Measurements from ENCODE around the gene POMGNT2. TPM values are rescaled to one million over a fixed set of nuclear protein-coding genes. Genes with fewer than 3 reads are reported as not detected.
"Not testable (repeated sequence)": the region's sequence is repeated elsewhere in the genome, so short reads cannot be mapped to it uniquely, and the experiment has no call there.

Gene POMGNT2
- total and polyA plus RNA-seq, 2 donors (not counting 1 experiment from before 2014, with no cell fraction given): 2.8 to 3.1 TPM

DNA sequence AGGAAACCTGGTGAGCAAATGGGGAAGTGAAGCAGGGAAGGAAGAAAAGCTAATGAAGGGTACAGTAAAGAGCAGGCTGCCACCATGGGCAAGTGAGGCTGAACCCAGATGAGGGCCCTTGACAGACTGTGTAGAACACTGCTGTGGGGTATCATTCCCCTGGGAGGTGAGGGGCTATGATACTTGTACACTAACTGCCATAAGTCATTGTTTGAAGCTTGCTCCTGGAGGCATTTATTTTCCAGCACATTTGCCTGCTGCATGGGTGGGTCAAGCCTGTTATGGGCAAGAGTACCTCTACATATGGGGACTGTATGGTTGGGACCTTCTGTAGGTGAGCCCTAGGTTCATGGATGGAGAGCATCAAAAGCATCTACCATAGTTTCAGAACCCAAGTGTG is 57.4 kb downstream of the POMGNT2 start:
- no peak overlapping the region for H3K4me3 ChIP-seq (ENCODE audit: control extremely low read depth in 1 of 5, extremely low read depth in 1 of 5, insufficient read depth in 1 of 5, low read depth in 2 of 5, low read length in 4 of 5)
- H2AFZ ChIP-seq (ENCODE audit: insufficient read depth, low read depth, low read length, poor library complexity, severe bottlenecking): no peak overlapping the region
- no peak for ATAC-seq (ENCODE audit: low read depth)
- no peak overlapping the region for H3K27ac ChIP-seq (ENCODE audit: low read length in 2 of 2)
- ChIA-PET POLR2A (no interaction called here), CTCF (no interaction called here)
- no peaks in the 10 kb centered on the region for H3K79me2 ChIP-seq (ENCODE audit: control insufficient read depth, insufficient read depth, low read length)
- peaks cover 0 to 3% (median 1%) of the 10 kb centered on the region in 4 experiments for H3K27me3 ChIP-seq (replicated peaks in 1 of 4; ENCODE audit: control extremely low read depth in 1 of 4, control insufficient read depth in 3 of 4, insufficient read depth in 4 of 4, low read length in 3 of 4)
- peaks cover 17% of the 10 kb centered on the region for H3K27me3 Mint-ChIP-seq
- intact Hi-C loops (cut with micrococcal nuclease): no loop called here
- H3K4me3 Mint-ChIP-seq: no peak overlapping the region
- no peaks in the 10 kb centered on the region for H3K4me1 Mint-ChIP-seq
- H4K20me1 ChIP-seq (ENCODE audit: control insufficient read depth, insufficient read depth, low read length, poor library complexity, severe bottlenecking): no peaks in the 10 kb centered on the region
- H3K9ac ChIP-seq (ENCODE audit: low read length): no peak overlapping the region
- TF ChIP-seq, protein P1, sequence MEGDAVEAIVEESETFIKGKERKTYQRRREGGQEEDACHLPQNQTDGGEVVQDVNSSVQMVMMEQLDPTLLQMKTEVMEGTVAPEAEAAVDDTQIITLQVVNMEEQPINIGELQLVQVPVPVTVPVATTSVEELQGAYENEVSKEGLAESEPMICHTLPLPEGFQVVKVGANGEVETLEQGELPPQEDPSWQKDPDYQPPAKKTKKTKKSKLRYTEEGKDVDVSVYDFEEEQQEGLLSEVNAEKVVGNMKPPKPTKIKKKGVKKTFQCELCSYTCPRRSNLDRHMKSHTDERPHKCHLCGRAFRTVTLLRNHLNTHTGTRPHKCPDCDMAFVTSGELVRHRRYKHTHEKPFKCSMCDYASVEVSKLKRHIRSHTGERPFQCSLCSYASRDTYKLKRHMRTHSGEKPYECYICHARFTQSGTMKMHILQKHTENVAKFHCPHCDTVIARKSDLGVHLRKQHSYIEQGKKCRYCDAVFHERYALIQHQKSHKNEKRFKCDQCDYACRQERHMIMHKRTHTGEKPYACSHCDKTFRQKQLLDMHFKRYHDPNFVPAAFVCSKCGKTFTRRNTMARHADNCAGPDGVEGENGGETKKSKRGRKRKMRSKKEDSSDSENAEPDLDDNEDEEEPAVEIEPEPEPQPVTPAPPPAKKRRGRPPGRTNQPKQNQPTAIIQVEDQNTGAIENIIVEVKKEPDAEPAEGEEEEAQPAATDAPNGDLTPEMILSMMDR (IDR thresholded peaks at IDR 0.05): no peak
- TF ChIP-seq EZH2 (IDR thresholded peaks at IDR 0.05; ENCODE audit: borderline replicate concordance, insufficient read depth, low read depth, low read length, poor library complexity, severe bottlenecking): no peak
- no peaks in the 10 kb centered on the region for H3K36me3 ChIP-seq (replicated peaks in 1 of 2; ENCODE audit: control extremely low read depth in 1 of 2, control insufficient read depth in 1 of 2, extremely low read depth in 1 of 2, insufficient read depth in 2 of 2, low read length in 1 of 2)
- H3K4me1 ChIP-seq (ENCODE audit: control insufficient read depth in 2 of 2, insufficient read depth in 2 of 2, low read length in 2 of 2): no peaks in the 10 kb centered on the region
- no peak for DNase-seq
- no peak overlapping the region for H3K27ac Mint-ChIP-seq
- peaks cover 3 to 41% (median 32%) of the 10 kb centered on the region in 3 donors for H3K9me3 ChIP-seq (ENCODE audit: control extremely low read depth in 1 of 3, control insufficient read depth in 2 of 3, insufficient read depth in 1 of 3, low read length in 2 of 3)
- H3K4me2 ChIP-seq (replicated peaks; ENCODE audit: low read depth, low read length, poor library complexity, severe bottlenecking): no peak overlapping the region
- H3K9me3 Mint-ChIP-seq (ENCODE audit: insufficient read depth): peaks cover 25% of the 10 kb centered on the region

DNA sequence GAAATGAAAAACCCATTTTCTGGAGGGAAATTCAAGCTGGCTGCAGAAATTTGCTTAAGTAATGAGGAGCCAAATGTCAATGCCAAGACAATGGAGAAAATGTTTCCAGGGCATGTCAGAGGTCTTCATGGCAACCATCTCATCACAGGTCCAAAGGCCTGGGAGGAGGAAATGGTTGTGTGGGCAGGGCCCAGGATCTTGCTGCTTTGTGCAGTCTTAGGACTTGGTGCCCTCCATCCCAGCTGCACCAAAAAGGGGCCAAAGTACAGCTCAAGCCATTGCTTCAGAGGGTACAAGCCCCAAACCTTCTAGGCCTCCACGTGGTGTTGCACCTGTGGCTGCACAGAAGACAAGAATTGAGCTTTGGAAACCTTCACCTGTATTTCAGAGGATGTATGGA is 59.3 kb downstream of the POMGNT2 start:
- no peak for ATAC-seq (ENCODE audit: low read depth)
- CTCF ChIA-PET: no interaction called here

DNA sequence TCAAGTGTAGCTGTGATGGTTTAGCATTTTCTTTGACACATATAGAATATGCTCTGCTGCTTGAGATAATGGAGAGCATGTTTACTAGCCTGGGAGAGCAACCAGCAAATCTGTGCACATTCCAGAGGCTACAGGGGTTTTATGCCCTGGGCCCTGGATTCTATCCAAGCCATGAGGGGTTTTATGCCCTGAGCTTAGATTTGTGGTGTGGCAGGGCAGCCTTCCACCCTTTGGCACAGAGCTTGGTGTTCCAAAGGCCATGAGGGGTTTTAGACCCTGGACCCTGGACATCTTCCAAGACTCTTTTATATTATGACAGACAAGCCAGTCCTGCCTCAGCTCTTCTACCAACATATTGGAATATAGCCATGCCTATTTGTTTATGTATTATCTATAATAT is 60.8 kb downstream of the POMGNT2 start:
- H4K20me1 ChIP-seq (ENCODE audit: control insufficient read depth, insufficient read depth, low read length, poor library complexity, severe bottlenecking); POLR2A ChIA-PET; H2AFZ ChIP-seq (ENCODE audit: insufficient read depth, low read depth, low read length, poor library complexity, severe bottlenecking); DNase-seq; intact Hi-C loops (cut with micrococcal nuclease); CTCF ChIA-PET; H3K4me3 Mint-ChIP-seq; H3K27ac Mint-ChIP-seq; H3K4me2 ChIP-seq (replicated peaks; ENCODE audit: low read depth, low read length, poor library complexity, severe bottlenecking); H3K27me3 ChIP-seq (replicated peaks in 1 of 4; ENCODE audit: control extremely low read depth in 1 of 4, control insufficient read depth in 3 of 4, insufficient read depth in 4 of 4, low read length in 3 of 4); H3K36me3 ChIP-seq (replicated peaks in 1 of 2; ENCODE audit: control extremely low read depth in 1 of 2, control insufficient read depth in 1 of 2, extremely low read depth in 1 of 2, insufficient read depth in 2 of 2, low read length in 1 of 2); H3K27ac ChIP-seq (ENCODE audit: low read length in 2 of 2); H3K79me2 ChIP-seq (ENCODE audit: control insufficient read depth, insufficient read depth, low read length); H3K4me3 ChIP-seq (ENCODE audit: control extremely low read depth in 1 of 5, extremely low read depth in 1 of 5, insufficient read depth in 1 of 5, low read depth in 2 of 5, low read length in 4 of 5); H3K9ac ChIP-seq (ENCODE audit: low read length); H3K4me1 ChIP-seq (ENCODE audit: control insufficient read depth in 2 of 2, insufficient read depth in 2 of 2, low read length in 2 of 2); H3K4me1 Mint-ChIP-seq; ATAC-seq (ENCODE audit: low read depth): not testable (repeated sequence)
- Mint-ChIP-seq H3K9me3 (ENCODE audit: insufficient read depth) (peaks cover 10% of the 10 kb centered on the region), H3K27me3 (peaks cover 15% of the 10 kb centered on the region)
- peaks cover 2 to 29% (median 26%) of the 10 kb centered on the region in 3 donors for H3K9me3 ChIP-seq (ENCODE audit: control extremely low read depth in 1 of 3, control insufficient read depth in 2 of 3, insufficient read depth in 1 of 3, low read length in 2 of 3)

More for the DNA sequence above, 59.3 kb downstream of the POMGNT2 start:
- H3K9me3 Mint-ChIP-seq (ENCODE audit: insufficient read depth): peaks cover 18% of the 10 kb centered on the region
- 14% methylated on average over 1 of the region's 1 CpG for WGBS (ENCODE audit: insufficient coverage)
- H3K27me3 Mint-ChIP-seq: peaks cover 12% of the 10 kb centered on the region
- H3K4me3 Mint-ChIP-seq: no peak overlapping the region
- Histone ChIP-seq H3K27ac (ENCODE audit: low read length in 2 of 2) (no peak overlapping the region), H3K79me2 (ENCODE audit: control insufficient read depth, insufficient read depth, low read length) (no peaks in the 10 kb centered on the region), H3K4me2 (replicated peaks; ENCODE audit: low read depth, low read length, poor library complexity, severe bottlenecking) (no peak overlapping the region), H3K36me3 (replicated peaks in 1 of 2; ENCODE audit: control extremely low read depth in 1 of 2, control insufficient read depth in 1 of 2, extremely low read depth in 1 of 2, insufficient read depth in 2 of 2, low read length in 1 of 2) (no peaks in the 10 kb centered on the region), H2AFZ (ENCODE audit: insufficient read depth, low read depth, low read length, poor library complexity, severe bottlenecking) (no peak overlapping the region), H3K27me3 (replicated peaks in 1 of 4; ENCODE audit: control extremely low read depth in 1 of 4, control insufficient read depth in 3 of 4, insufficient read depth in 4 of 4, low read length in 3 of 4) (peaks cover 0 to 3% (median 0%) of the 10 kb centered on the region in 4 experiments), H3K4me3 (ENCODE audit: control extremely low read depth in 1 of 5, extremely low read depth in 1 of 5, insufficient read depth in 1 of 5, low read depth in 2 of 5, low read length in 4 of 5) (no peak overlapping the region), H3K4me1 (ENCODE audit: control insufficient read depth in 2 of 2, insufficient read depth in 2 of 2, low read length in 2 of 2) (no peaks in the 10 kb centered on the region), H3K9ac (ENCODE audit: low read length) (no peak overlapping the region), H4K20me1 (ENCODE audit: control insufficient read depth, insufficient read depth, low read length, poor library complexity, severe bottlenecking) (no peaks in the 10 kb centered on the region), H3K9me3 (ENCODE audit: control extremely low read depth in 1 of 3, control insufficient read depth in 2 of 3, insufficient read depth in 1 of 3, low read length in 2 of 3) (peaks cover 3 to 39% (median 29%) of the 10 kb centered on the region in 3 donors)
- DNase-seq: no peak
- POLR2A ChIA-PET: no interaction called here
- TF ChIP-seq, protein P1 (IDR thresholded peaks at IDR 0.05): no peak
- no peak for TF ChIP-seq EZH2 (IDR thresholded peaks at IDR 0.05; ENCODE audit: borderline replicate concordance, insufficient read depth, low read depth, low read length, poor library complexity, severe bottlenecking)
- no peak overlapping the region for H3K27ac Mint-ChIP-seq
- intact Hi-C loops (cut with micrococcal nuclease): no loop called here
- no peaks in the 10 kb centered on the region for H3K4me1 Mint-ChIP-seq
